HG03342 (cell line): ENCODE results near the gene CFAP73.

ENCODE experiments used
- ATAC-seq: cut with Tn5 transposase; IDR thresholded peaks from one replicate; pipeline ENCODE4 v1.9.1; 2021; ENCODE audit warnings: mild to moderate bottlenecking, moderate library complexity; ENCODE audit not compliant: unreplicated experiment

The CFAP73 gene

DNA sequence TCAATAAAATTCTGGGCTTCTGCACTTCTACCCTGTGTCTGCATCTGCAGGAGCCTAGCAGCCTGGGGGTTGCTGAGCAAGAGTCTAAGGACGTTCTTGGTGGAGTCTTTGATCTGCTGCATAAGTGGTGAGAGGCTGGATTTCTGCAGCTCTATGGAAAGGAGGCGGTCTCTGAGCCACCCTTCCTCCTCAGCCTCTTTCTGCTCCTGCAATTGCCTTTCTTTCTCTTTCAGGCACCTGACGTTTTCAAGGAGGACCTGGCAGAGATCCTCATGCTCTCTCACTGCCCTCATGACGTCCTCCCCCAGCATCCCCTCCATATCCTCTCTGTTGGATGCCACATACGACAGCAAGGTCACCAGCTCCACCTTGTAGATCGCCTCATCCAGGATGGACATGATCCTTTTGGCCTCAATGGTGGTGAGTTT lies 58.1 kb downstream of the CFAP73 start:
- no peak for ATAC-seq

DNA sequence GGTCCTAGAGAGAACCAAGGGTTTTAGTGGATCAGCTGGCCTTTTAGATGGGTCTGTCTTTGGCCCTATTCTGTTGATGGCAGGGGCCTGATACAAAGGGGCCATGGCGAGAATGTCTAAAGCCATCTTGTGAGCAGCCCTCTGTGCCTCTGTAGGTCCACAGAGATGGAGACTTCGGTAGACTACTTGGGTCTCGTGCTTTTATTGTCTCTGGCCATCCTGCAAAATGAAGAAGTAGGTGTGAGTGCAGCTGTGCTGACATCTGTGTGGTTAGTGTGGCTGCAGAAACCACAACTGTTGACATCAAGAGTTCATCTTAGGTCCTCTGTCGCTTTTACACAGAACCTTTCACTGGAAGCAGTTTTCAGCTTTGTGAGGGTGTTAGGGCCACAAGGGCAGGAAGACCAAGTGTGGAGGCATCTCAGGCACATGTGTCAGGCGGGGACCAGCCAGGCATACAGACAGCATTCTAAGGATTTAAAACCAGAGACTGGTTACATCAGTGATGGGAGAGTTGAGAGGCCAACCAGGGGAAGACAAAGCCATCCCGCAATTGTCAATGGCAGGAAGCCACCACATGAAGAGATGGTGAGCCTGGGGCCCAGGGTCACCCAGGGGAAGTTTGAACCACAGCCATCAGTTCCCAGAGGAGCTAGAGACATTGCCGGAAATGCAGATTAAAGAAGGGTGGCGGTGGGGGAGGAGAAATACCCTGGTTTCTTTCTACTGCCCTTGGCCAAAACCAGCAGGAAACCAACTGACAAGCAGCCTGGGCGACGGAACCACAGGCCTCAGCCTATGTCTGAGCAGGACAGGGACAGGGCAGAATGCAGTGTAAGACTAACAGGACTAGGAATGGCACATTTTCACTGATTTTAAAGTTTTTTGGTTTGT lies 58.8 kb downstream of the CFAP73 start:
- peak; percentile 70 for ATAC-seq
